ENCODE data around the gene G3BP1. TPM values are rescaled to one million over a fixed set of nuclear protein-coding genes. Genes with fewer than 3 reads are reported as not detected.

The G3BP1 gene
- total RNA-seq, 1 experiment from 2014 or later: 400 TPM

DNA sequence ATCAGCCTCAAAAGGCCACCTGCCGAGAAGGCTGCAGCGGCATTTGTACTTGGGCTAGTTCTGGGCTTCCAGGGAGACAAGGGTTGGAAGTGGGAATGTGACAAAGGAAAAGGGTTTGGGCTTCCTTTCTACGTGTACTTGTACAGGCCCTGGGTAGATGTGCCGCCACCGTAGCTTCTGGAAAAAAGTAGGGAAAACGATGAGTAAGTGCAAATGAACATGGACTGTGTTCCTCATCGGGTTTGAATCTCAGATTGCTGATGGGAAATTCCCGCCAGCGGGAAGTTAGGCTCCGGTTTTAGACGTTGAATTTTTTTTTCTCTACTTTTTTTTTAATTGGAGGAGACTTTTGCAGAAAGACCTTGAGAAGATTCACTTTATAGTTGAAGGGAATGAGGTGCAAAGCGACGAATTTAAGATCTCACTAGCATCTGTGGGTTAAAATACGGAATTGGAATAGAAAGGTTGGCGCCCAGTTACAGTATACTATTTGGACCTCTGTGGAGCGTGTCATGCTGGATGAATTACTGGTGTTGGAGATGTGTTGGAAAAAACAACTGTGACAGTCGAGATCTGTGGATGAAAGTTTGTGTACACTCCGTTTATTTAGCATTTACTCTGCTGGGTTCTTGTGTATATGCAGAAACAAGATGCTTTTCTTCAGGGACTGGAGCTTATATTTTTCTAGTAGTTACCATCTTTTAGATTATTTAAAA lies 1.2 kb downstream of the G3BP1 start:
- ATAC-seq (no peak), DNase-seq (ENCODE audit: low spot score) (no peak)
- Mint-ChIP-seq H3K36me3 (peaks cover 28% of the 10 kb centered on the region), H3K4me3 (peak overlapping the region; percentile 94), H3K27me3 (ENCODE audit: low read depth) (no peaks in the 10 kb centered on the region), H3K4me1 (peaks cover 52% of the 10 kb centered on the region), H3K9me3 (no peaks in the 10 kb centered on the region), H3K27ac (peak overlapping the region; percentile 17)
- ChIA-PET POLR2A (interaction anchor here (0.6 to 3.1 kb wide), 3 partner anchors 15 to 89 kb away, joined by 4 to 27 read pairs (median 10); partner anchors contain the start of gene ATOX1), CTCF (no interaction called here)
- no peak for TF ChIP-seq ZNF121 (CRISPR knock-in tag; IDR thresholded peaks at IDR 0.05)
- TF ChIP-seq RORB (CRISPR knock-in tag; IDR thresholded peaks at IDR 0.05): no peak
- no peak for TF ChIP-seq NFATC4 (CRISPR knock-in tag; IDR thresholded peaks at IDR 0.05)
- TF ChIP-seq KAT7 (CRISPR knock-in tag; IDR thresholded peaks at IDR 0.05; ENCODE audit: borderline replicate concordance): no peak
- TF ChIP-seq OVOL2 (CRISPR knock-in tag; IDR thresholded peaks at IDR 0.05; ENCODE audit: borderline replicate concordance): no peak
- TF ChIP-seq, protein P1, sequence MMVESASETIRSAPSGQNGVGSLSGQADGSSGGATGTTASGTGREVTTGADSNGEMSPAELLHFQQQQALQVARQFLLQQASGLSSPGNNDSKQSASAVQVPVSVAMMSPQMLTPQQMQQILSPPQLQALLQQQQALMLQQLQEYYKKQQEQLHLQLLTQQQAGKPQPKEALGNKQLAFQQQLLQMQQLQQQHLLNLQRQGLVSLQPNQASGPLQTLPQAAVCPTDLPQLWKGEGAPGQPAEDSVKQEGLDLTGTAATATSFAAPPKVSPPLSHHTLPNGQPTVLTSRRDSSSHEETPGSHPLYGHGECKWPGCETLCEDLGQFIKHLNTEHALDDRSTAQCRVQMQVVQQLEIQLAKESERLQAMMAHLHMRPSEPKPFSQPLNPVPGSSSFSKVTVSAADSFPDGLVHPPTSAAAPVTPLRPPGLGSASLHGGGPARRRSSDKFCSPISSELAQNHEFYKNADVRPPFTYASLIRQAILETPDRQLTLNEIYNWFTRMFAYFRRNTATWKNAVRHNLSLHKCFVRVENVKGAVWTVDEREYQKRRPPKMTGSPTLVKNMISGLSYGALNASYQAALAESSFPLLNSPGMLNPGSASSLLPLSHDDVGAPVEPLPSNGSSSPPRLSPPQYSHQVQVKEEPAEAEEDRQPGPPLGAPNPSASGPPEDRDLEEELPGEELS (CRISPR knock-in tag; IDR thresholded peaks at IDR 0.05): no peak
- TF ChIP-seq, protein P2, sequence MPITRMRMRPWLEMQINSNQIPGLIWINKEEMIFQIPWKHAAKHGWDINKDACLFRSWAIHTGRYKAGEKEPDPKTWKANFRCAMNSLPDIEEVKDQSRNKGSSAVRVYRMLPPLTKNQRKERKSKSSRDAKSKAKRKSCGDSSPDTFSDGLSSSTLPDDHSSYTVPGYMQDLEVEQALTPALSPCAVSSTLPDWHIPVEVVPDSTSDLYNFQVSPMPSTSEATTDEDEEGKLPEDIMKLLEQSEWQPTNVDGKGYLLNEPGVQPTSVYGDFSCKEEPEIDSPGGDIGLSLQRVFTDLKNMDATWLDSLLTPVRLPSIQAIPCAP (CRISPR knock-in tag; IDR thresholded peaks at IDR 0.05): no peak
- no peak for TF ChIP-seq IRF2 (CRISPR knock-in tag; IDR thresholded peaks at IDR 0.05; ENCODE audit: borderline replicate concordance, low read depth)
- TF ChIP-seq, protein P3, sequence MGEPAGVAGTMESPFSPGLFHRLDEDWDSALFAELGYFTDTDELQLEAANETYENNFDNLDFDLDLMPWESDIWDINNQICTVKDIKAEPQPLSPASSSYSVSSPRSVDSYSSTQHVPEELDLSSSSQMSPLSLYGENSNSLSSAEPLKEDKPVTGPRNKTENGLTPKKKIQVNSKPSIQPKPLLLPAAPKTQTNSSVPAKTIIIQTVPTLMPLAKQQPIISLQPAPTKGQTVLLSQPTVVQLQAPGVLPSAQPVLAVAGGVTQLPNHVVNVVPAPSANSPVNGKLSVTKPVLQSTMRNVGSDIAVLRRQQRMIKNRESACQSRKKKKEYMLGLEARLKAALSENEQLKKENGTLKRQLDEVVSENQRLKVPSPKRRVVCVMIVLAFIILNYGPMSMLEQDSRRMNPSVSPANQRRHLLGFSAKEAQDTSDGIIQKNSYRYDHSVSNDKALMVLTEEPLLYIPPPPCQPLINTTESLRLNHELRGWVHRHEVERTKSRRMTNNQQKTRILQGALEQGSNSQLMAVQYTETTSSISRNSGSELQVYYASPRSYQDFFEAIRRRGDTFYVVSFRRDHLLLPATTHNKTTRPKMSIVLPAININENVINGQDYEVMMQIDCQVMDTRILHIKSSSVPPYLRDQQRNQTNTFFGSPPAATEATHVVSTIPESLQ (CRISPR knock-in tag; IDR thresholded peaks at IDR 0.05): no peak
- no peak for TF ChIP-seq CBFB (CRISPR knock-in tag; IDR thresholded peaks at IDR 0.05; ENCODE audit: low read depth)
- TF ChIP-seq CREB1 (CRISPR knock-in tag; IDR thresholded peaks at IDR 0.05): no peak
- TF ChIP-seq, protein P4, sequence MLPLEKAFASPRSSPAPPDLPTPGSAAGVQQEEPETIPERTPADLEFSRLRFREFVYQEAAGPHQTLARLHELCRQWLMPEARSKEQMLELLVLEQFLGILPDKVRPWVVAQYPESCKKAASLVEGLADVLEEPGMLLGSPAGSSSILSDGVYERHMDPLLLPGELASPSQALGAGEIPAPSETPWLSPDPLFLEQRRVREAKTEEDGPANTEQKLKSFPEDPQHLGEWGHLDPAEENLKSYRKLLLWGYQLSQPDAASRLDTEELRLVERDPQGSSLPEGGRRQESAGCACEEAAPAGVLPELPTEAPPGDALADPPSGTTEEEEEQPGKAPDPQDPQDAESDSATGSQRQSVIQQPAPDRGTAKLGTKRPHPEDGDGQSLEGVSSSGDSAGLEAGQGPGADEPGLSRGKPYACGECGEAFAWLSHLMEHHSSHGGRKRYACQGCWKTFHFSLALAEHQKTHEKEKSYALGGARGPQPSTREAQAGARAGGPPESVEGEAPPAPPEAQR (CRISPR knock-in tag; IDR thresholded peaks at IDR 0.05): no peak
- TF ChIP-seq, protein P5, sequence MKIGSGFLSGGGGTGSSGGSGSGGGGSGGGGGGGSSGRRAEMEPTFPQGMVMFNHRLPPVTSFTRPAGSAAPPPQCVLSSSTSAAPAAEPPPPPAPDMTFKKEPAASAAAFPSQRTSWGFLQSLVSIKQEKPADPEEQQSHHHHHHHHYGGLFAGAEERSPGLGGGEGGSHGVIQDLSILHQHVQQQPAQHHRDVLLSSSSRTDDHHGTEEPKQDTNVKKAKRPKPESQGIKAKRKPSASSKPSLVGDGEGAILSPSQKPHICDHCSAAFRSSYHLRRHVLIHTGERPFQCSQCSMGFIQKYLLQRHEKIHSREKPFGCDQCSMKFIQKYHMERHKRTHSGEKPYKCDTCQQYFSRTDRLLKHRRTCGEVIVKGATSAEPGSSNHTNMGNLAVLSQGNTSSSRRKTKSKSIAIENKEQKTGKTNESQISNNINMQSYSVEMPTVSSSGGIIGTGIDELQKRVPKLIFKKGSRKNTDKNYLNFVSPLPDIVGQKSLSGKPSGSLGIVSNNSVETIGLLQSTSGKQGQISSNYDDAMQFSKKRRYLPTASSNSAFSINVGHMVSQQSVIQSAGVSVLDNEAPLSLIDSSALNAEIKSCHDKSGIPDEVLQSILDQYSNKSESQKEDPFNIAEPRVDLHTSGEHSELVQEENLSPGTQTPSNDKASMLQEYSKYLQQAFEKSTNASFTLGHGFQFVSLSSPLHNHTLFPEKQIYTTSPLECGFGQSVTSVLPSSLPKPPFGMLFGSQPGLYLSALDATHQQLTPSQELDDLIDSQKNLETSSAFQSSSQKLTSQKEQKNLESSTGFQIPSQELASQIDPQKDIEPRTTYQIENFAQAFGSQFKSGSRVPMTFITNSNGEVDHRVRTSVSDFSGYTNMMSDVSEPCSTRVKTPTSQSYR (CRISPR knock-in tag; IDR thresholded peaks at IDR 0.05): no peak
- TF ChIP-seq, protein P6, sequence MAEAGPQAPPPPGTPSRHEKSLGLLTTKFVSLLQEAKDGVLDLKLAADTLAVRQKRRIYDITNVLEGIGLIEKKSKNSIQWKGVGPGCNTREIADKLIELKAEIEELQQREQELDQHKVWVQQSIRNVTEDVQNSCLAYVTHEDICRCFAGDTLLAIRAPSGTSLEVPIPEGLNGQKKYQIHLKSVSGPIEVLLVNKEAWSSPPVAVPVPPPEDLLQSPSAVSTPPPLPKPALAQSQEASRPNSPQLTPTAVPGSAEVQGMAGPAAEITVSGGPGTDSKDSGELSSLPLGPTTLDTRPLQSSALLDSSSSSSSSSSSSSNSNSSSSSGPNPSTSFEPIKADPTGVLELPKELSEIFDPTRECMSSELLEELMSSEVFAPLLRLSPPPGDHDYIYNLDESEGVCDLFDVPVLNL (CRISPR knock-in tag; IDR thresholded peaks at IDR 0.05; ENCODE audit: borderline replicate concordance, low read depth): 0 out of 2 replicates have a peak, but pooled peaks have one; percentile 14
- TF ChIP-seq MYBL2 (CRISPR knock-in tag; IDR thresholded peaks at IDR 0.05): peak; percentile 1; the same call in 1 of the 2 replicates
- TF ChIP-seq, protein P7, sequence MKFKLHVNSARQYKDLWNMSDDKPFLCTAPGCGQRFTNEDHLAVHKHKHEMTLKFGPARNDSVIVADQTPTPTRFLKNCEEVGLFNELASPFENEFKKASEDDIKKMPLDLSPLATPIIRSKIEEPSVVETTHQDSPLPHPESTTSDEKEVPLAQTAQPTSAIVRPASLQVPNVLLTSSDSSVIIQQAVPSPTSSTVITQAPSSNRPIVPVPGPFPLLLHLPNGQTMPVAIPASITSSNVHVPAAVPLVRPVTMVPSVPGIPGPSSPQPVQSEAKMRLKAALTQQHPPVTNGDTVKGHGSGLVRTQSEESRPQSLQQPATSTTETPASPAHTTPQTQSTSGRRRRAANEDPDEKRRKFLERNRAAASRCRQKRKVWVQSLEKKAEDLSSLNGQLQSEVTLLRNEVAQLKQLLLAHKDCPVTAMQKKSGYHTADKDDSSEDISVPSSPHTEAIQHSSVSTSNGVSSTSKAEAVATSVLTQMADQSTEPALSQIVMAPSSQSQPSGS (CRISPR knock-in tag; IDR thresholded peaks at IDR 0.05; ENCODE audit: borderline replicate concordance, low read depth): no peak
- TF ChIP-seq ATF1 (CRISPR knock-in tag; IDR thresholded peaks at IDR 0.05): 0 out of 2 replicates have a peak, but pooled peaks have one; percentile 33
- TF ChIP-seq, protein P8, sequence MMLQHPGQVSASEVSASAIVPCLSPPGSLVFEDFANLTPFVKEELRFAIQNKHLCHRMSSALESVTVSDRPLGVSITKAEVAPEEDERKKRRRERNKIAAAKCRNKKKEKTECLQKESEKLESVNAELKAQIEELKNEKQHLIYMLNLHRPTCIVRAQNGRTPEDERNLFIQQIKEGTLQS (CRISPR knock-in tag; conservative IDR thresholded peaks at IDR 0.05): no peak
- TF ChIP-seq, protein P9, sequence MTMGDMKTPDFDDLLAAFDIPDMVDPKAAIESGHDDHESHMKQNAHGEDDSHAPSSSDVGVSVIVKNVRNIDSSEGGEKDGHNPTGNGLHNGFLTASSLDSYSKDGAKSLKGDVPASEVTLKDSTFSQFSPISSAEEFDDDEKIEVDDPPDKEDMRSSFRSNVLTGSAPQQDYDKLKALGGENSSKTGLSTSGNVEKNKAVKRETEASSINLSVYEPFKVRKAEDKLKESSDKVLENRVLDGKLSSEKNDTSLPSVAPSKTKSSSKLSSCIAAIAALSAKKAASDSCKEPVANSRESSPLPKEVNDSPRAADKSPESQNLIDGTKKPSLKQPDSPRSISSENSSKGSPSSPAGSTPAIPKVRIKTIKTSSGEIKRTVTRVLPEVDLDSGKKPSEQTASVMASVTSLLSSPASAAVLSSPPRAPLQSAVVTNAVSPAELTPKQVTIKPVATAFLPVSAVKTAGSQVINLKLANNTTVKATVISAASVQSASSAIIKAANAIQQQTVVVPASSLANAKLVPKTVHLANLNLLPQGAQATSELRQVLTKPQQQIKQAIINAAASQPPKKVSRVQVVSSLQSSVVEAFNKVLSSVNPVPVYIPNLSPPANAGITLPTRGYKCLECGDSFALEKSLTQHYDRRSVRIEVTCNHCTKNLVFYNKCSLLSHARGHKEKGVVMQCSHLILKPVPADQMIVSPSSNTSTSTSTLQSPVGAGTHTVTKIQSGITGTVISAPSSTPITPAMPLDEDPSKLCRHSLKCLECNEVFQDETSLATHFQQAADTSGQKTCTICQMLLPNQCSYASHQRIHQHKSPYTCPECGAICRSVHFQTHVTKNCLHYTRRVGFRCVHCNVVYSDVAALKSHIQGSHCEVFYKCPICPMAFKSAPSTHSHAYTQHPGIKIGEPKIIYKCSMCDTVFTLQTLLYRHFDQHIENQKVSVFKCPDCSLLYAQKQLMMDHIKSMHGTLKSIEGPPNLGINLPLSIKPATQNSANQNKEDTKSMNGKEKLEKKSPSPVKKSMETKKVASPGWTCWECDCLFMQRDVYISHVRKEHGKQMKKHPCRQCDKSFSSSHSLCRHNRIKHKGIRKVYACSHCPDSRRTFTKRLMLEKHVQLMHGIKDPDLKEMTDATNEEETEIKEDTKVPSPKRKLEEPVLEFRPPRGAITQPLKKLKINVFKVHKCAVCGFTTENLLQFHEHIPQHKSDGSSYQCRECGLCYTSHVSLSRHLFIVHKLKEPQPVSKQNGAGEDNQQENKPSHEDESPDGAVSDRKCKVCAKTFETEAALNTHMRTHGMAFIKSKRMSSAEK (CRISPR knock-in tag; IDR thresholded peaks at IDR 0.05; ENCODE audit: borderline replicate concordance): no peak

Measured in WTC11 (cell line).